Regular cardiac myocyte (primary cell): ENCODE data around the gene C15orf61. TPM values are rescaled to one million over a fixed set of nuclear protein-coding genes. Genes with fewer than 3 reads are reported as not detected.

Source experiments
- total RNA-seq: library from RNA; depleted of rRNA; stranded (reverse); fragments of >200 nt; gene quantifications from 2 replicates; pipeline ENCODE4 v1.2.3, GENCODE V29; 2014

C15orf61 gene
- total RNA-seq = 2.3 and 4.8 TPM in 2 replicates

DNA sequence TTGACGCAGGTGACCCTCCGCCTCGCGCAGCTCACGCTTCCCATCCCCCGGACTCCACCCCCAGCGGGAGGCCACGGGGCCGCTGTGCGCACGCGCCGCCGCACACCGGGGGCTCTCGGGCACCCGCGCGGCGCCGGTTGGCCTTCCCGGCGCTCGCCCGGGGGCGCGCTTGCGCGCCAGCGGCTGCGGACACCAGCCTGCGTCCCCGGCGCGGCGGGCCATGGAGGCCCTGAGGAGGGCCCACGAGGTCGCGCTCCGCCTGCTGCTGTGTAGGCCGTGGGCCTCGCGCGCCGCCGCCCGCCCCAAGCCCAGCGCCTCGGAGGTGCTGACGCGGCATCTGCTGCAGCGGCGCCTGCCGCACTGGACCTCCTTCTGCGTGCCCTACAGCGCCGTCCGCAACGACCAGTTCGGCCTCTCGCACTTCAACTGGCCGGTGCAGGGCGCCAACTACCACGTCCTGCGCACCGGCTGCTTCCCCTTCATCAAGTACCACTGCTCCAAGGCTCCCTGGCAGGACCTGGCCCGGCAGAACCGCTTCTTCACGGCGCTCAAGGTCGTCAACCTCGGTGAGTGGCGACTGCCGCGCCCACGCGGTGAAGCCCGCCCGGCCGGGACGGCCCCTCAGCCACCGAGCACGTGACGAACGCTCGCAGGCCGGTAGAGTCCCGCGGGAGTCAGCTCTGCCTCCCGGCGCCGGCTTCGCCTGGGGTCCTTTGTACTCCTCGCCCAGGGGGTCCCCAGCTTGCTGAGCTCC, at the start of gene C15orf61:
Gene C15orf61, plus strand, starts transcription at position 103 of the 754 bp plus-strand sequence. Its CDS starts 118 bp downstream, at position 221.

GRCh38 chr15:67542420-67543347, 21.8 kb downstream of the C15orf61 start, which contains the start of gene MAP2K5:
Gene MAP2K5, plus strand, starts transcription at chr15:67542703. Its CDS starts 633 bp downstream, at chr15:67543336.

Other genes with a start within 250 kb of the C15orf61 start
- gene MAP2K5, start 21.6 kb downstream of the C15orf61 start, total RNA-seq = 2.7 and 4.8 TPM in 2 replicates